DMS153 treated with DMSO at 0.1 percent for 48 hours (cell line): ENCODE data around the gene ATG2B.

Experiments used
- DNase-seq: peaks from one replicate; lab custom pipeline; 2025; ENCODE audit not compliant: unreplicated experiment; lab: John Stamatoyannopoulos, UW

ATG2B gene

GRCh38 chr14:96309133-96309895 is 53.8 kb downstream of the ATG2B start:
- DNase-seq = no peak

GRCh38 chr14:96307434-96307833 is 55.7 kb downstream of the ATG2B start:
- DNase-seq = no peak

GRCh38 chr14:96304956-96305355 is 58.2 kb downstream of the ATG2B start:
- no peak for DNase-seq

GRCh38 chr14:96303981-96304380 is 59.2 kb downstream of the ATG2B start:
- no peak for DNase-seq

GRCh38 chr14:96299441-96299840 is 63.7 kb downstream of the ATG2B start:
- no peak for DNase-seq

DNA sequence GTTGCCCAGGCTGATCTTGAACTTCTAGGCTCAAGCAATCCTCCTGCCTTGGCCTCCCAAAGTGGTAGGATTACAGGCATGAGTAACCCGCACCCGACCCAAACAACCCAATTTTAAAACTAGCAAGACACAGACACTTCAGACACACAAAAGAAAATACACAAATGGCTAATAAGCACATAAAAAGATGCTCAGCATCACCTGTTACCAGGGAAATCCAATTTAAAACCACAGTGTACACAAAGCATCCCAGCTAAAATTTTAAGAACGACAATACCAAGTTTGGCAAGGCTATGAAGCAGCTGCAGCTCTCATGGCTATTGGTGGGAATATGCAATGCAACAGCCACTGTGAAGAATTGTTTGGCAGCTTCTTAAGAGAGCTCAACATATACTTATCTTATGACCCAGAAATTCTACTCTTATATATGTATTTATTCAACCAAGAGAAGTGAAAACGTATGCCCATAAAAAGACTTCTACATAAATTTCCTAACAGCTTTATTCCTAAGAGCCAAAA is 65.1 kb downstream of the ATG2B start:
- DNase-seq = no peak

GRCh38 chr14:96297000-96297399 is 66.1 kb downstream of the ATG2B start:
- DNase-seq = peak; percentile 31

DNA sequence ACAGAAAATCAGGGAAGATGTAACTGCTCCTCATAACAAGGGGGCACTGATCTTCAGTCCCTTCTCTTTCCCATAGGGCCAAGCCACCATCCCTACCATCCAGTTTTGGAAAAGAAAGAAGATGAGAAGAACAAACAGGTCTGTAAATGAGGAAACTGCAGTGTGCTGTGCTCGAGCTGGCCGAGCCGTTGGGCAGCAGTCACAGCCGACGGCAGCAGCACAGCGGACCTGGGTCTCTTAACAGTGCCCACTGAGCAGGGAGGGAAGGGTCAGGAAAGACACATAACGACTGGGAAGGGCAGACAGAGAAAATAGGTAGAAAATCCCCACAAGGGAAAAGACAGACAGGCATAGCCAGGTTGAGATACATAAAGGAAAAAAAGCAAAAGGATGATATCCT is 68.9 kb downstream of the ATG2B start:
- DNase-seq = no peak

DNA sequence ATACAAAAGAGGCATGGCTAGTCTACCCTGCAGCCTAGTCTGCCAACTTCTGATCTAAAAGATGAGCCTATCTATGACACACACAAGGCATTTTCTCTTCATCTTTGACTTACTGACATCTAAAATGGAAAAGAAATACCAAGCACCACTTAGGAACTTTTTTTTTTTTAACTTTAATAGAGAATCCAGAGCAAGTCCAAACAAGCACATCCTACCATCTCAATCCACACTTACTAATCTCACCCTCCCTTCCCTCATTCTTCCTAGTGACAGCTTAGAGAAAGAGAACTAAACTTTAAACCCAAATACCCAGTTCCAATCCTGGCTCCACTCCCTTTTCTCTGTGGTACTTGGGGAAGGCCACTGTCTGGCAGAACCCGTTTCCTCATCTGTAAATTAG is 75.3 kb downstream of the ATG2B start:
- no peak for DNase-seq

- DNase-seq = no peak
These were observed 76.9 kb downstream of the ATG2B start for GRCh38 chr14:96286251-96286650.

- DNase-seq = no peak
These were observed 77.5 kb downstream of the ATG2B start for GRCh38 chr14:96285667-96286066.

DNA sequence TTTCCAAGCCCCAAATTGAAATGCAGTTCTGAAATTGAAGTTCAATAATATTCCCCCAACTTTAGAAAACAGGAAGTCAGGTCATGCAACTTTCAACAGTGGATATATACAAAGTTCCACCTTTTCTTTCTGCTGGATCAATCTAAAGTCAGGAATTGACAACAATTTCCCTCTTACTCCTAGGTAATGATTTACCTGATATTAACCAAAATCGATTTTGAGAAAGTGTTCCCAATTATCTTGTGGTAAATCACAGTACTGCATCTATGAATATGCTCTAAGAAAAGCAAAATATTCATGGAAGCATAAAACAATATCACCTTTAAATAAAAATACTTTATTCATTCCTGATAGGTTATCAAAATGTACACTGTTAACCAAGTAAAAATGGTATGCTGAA is 78.7 kb downstream of the ATG2B start:
- no peak for DNase-seq

- DNase-seq = no peak
These were observed 79.1 kb downstream of the ATG2B start for GRCh38 chr14:96284008-96284407.

- no peak for DNase-seq
These were observed 81.7 kb downstream of the ATG2B start for GRCh38 chr14:96281486-96281885.

- no peak for DNase-seq
These were observed 83.0 kb downstream of the ATG2B start for GRCh38 chr14:96280104-96280503.

GRCh38 chr14:96279564-96279963 is 83.6 kb downstream of the ATG2B start:
- no peak for DNase-seq

- no peak for DNase-seq
These were observed 85.3 kb downstream of the ATG2B start for GRCh38 chr14:96277890-96278289.

DNA sequence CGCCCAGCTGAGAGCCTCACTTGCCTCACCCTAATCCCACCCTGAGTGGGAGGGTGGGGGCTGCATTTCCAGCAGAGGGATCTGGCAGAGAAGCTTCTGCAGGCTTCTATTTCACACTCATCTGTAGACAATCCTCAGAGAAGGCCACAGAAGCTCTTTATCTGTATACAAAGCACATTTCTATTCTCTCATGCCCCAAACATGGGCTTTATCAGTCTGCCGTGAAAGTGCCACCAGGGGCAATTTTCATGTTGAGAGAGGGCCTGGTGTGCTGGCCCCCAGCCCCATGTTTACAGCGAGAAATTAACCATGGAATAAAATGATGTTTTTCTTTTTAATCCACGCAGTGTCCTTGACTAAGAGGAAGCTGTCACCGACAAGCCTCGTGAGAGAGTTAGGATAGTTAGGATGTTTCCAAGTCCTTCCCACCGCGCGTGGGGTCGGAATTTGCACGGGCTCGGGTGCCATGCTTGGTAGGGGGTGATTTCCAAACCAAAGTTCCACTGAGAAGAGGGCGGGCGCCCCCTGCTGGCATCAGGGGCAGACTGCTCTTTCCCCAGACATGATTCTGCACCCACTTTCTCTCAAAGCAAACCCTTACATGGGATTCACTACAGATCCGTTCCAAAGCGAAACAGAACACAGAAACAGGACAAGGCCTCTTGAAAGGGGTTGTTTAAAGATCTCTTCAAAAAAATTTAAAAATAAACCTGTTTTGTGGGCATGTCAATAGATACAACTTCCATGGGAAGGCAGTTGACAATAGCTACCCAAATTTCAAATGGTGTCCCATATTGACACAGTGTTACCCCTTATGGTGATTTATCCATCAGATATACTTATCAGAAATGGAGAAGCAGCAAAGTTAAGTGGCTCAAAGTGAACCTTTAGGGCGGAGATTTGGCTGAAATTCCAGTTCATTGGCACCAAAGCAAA is 87.7 kb downstream of the ATG2B start:
- DNase-seq = peak; percentile 35

- no peak for DNase-seq
These were observed 88.6 kb downstream of the ATG2B start for GRCh38 chr14:96274543-96274942.

GRCh38 chr14:96274122-96274521 is 89.0 kb downstream of the ATG2B start:
- DNase-seq = no peak

DNA sequence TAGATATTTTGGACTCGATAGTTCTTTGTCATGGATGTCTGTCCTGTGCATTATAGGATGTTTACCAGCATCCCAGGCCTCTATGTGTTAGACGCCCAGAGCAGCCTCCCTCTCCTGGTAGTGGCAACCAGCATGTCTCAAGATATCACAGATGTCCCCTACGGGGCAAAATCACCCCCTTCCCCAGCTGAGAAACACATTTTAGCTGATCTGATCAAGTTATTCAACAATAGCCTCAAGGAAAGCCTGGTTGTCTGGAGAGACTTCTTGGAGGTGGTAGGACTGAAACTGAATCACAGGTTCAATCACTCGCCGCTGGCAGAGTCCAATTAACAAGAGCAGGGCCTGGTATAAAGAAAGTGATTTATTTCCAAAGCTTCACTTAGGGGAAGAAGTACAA is 89.5 kb downstream of the ATG2B start:
- DNase-seq = no peak
